D341Med (cell line): ENCODE results near the gene PLPPR1.
A peak's percentile ranks its signal among the peaks of the same experiment; 100 is the strongest.

ENCODE experiments used
- DNase-seq: peaks from one replicate; pipeline ENCODE4 v3.0.0; 2012; ENCODE audit warnings: low spot score

Gene PLPPR1

GRCh38 chr9:101047848-101048397, 19.4 kb downstream of the PLPPR1 start:
- no peak for DNase-seq

GRCh38 chr9:101050650-101051049, 22.1 kb downstream of the PLPPR1 start:
- no peak for DNase-seq

GRCh38 chr9:101054657-101055056, 26.1 kb downstream of the PLPPR1 start:
- no peak for DNase-seq

GRCh38 chr9:101055516-101055915, 27.0 kb downstream of the PLPPR1 start:
- no peak for DNase-seq

GRCh38 chr9:101062686-101063085, 34.2 kb downstream of the PLPPR1 start:
- DNase-seq = no peak

GRCh38 chr9:101063192-101063591, 34.7 kb downstream of the PLPPR1 start:
- DNase-seq = no peak

GRCh38 chr9:101064206-101064605, 35.7 kb downstream of the PLPPR1 start:
- DNase-seq = no peak

GRCh38 chr9:101065930-101066329, 37.4 kb downstream of the PLPPR1 start:
- no peak for DNase-seq

GRCh38 chr9:101068696-101069095, 40.2 kb downstream of the PLPPR1 start:
- no peak for DNase-seq

- no peak for DNase-seq
These were observed 43.7 kb downstream of the PLPPR1 start for GRCh38 chr9:101072259-101072658.

- DNase-seq = no peak
These were observed 44.6 kb downstream of the PLPPR1 start for GRCh38 chr9:101073122-101073521.

GRCh38 chr9:101081641-101082040, 53.1 kb downstream of the PLPPR1 start:
- no peak for DNase-seq

GRCh38 chr9:101083448-101084202, 55.1 kb downstream of the PLPPR1 start:
- DNase-seq = no peak

- no peak for DNase-seq
These were observed 58.9 kb downstream of the PLPPR1 start for GRCh38 chr9:101087426-101087825.

- no peak for DNase-seq
These were observed 64.4 kb downstream of the PLPPR1 start for GRCh38 chr9:101092922-101093321.

GRCh38 chr9:101093620-101094019, 65.1 kb downstream of the PLPPR1 start:
- no peak for DNase-seq

GRCh38 chr9:101094686-101095085, 66.2 kb downstream of the PLPPR1 start:
- no peak for DNase-seq

- DNase-seq = no peak
These were observed 68.7 kb downstream of the PLPPR1 start for GRCh38 chr9:101097210-101097609.

GRCh38 chr9:101098392-101098791, 69.9 kb downstream of the PLPPR1 start:
- DNase-seq = no peak

GRCh38 chr9:101114317-101114716, 85.8 kb downstream of the PLPPR1 start:
- no peak for DNase-seq

- no peak for DNase-seq
These were observed 86.6 kb downstream of the PLPPR1 start for GRCh38 chr9:101115102-101115501.

- DNase-seq = no peak
These were observed 88.6 kb downstream of the PLPPR1 start for GRCh38 chr9:101117161-101117560.

- DNase-seq = peak; percentile 88
These were observed 90.8 kb downstream of the PLPPR1 start for GRCh38 chr9:101119206-101119819.
